HG02588 (cell line): ENCODE results near the gene EVX1.

ENCODE experiments used
- ATAC-seq: cut with Tn5 transposase; IDR thresholded peaks from one replicate; pipeline ENCODE4 v1.9.1; 2021; ENCODE audit warnings: mild to moderate bottlenecking, moderate library complexity; ENCODE audit not compliant: unreplicated experiment

The EVX1 gene

DNA sequence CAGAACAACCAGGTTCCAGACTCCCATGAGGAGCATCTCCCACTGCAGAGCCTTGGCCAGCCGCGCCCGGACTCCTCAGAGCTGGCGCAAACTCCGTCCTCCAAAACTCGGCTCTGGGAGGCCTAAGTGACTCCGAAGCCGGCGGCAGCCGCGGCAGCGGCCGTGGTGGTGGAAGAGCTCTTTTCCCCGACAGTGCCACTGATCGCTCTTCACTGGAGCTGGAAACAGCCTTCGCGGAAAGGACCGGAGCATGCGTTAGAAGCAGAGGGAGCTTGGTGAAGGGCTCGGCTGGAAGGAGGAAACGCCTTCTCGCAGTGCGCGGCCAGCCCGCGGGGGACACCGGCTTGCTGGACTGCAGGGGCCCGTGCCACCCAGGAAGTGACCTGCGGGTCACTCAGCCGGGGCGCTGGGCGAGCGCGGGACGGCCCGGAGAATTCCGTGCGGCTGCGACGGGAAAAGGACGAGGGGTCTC, 37.7 kb upstream of the EVX1 start:
- no peak for ATAC-seq

DNA sequence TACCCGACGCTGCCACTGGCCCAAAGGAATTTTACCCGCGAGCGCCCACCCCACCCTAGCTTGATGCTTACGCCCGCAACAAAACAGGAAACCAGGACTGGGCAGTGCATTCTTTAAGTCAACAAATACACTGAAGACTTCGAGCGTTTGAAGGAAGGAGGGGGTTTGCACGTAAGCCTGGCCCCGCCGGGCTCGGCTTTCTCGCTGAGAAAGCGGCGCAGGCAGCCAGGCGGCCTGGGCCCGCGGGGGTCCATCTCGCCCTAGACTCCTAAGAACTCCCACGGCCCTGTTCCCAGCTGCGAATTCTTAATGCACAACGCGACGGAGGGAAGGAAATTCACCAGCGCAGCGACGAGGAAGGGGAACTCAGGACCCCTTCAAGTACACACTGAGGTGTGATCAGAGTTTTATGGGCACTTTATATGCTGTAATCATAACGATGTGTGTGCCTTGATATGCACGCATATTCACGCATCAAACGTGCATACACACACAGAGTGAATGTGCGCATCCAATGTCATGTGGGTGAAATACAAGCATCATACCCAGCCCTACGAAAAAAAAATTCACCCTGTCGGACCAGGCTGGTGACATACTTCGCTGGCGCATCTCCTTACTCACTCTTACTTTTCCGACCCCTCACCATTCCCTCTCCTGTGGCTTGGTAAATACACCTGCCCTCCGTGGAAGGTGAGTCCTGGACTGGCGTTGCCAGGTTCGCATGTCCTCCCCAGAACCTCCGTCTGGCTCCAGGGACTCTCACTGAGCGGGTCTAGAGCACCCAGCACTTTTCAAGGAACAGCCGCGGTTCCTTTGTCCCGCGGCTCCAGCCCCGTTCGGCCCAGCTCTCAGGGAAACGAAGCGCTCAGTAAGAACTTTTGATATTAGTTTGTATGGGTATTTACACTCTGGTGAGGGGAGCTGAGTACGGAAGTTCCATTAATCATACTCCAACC, 37.0 kb upstream of the EVX1 start:
- no peak for ATAC-seq

DNA sequence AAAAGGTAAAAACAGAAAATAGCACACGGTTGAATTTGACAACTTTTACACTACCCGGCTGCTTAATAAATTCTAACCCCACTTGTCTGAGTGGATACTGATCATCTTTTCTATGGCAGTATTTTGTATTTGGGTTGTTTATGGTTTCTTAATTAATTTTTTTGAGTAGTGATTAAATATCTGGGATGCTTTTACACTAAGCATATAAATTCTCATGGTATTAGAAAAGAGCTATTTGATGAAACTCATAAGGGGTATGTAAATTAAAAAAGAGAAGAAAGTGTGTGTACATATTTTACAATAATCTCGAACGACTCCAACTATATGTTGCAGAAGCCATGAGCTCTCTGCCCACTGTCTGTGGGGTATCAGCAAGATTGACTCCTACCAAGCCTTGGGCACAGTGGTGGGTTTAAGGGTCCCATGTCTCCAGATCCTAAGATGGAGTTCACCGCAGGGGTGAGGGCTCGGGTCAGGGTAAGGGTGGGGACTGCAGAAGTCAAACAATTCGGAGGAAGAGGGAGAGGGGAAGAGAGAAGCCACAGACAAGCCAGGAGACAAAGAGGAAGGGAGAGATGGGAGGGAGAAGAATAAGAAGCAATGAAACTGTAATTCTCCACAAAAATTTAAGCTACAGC, 35.1 kb upstream of the EVX1 start:
- ATAC-seq, result no peak

DNA sequence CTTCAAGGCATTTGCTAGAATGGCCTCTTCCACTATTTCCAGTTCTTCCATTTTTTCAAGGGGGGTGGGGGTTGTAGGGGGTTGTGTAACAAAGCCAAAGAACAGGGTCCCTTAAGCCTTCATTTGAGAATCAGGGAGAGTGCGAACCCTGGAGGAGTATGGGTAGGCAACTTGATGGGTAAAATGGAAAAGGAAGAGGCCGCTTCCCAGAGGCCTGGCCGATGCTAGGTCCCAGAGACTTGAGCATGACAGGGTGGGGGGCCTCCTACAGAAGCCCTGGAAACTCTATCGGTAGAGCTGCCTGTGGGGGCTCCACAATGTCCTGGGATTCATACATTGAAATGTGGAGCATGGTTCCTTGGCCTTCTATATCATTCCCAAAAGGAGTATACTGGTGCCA, 33.6 kb upstream of the EVX1 start:
- ATAC-seq, result no peak

DNA sequence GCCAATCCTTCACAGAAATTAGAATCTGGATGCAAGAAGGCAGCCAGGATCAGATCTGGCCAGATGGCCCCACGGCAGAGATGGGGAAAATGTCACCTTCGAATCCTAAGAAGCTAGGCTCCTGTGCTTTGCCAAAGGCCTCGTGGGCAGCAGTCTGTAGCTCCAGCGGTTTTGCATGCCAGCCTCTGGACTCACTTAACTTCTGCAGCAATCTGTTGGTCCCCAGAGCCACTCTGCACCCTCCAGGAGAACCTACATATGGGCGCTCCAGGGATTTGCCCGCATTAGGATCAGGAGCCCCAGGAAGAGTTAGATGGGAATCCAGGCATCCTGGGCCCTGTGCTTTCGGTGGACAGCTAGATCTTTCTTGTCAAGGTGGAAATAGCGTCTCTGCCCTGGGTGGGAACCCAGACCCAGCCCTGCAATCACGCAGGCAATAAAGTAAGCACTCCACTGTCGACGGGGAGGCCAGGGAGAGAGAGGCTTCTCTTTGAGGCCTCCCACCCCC, 32.6 kb upstream of the EVX1 start:
- ATAC-seq, result no peak

DNA sequence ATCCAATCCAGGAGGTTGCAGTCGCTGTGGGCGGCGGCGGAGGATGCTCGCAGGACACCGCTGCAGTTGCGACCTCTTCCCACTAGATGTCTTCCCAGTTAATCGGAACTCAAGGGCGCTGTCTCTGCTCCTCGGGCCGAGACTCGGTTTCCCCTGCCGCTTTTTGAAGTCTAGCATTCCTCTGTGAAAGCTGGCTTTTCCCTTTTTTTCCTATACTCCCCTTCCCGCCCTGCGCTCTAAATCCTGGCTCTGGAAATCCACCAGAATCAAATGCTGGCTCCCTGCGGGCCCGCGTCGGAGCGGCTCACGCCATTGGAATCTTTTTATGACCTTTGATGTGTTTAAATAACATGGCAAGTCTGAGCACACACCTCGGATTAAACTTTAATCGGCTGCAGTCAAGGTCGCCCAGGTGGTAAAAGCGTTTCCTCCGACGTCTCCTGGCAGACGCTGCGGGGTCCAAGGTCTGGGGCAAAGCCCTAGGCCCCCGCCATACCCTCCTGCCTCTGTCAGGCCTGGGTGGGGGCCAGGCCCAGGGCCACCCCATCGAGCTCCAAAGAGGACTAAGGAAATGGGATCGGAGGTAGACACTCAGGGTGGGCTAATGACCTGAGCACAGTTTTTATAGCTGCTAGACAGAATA, 32.0 kb upstream of the EVX1 start:
- ATAC-seq, result no peak

DNA sequence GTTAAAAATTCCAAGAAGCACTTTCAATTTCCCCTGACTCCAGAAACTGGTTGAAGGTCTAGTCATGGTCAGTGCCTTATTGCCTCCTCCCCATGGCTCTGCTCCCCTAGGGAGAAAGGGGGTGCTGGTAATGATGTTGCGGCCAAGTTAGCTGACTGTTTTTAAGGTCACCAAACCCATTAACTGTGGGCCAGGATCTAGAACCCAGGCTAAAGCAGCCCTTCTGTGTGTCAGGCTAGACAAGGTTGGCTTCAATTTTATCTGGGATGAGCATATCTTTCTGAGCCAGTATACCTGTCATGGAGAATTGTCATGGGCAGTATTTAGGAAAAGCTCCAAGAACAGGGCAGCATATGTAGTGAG, 31.5 kb upstream of the EVX1 start:
- ATAC-seq, result no peak

DNA sequence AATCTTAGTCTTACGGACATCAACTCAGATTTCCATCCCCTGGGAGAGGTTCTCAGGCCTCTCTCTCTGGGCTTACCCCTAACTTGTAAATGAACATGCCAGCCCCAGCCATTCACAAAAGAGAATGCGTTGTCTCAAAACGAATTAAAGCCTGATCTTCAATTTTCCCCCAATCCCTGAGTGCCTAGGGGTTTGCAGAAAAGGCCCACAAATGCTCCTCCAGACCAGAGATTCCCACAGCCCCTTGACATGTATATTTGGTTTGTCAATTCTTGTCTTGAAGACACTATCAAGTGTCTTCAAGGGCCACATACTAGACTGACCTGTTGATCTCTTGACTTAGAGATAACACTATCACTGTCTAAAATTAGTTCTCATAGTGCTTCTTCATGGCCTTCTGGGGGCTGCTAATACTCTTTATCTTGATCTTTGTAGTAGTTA, 30.8 kb upstream of the EVX1 start:
- no peak for ATAC-seq

DNA sequence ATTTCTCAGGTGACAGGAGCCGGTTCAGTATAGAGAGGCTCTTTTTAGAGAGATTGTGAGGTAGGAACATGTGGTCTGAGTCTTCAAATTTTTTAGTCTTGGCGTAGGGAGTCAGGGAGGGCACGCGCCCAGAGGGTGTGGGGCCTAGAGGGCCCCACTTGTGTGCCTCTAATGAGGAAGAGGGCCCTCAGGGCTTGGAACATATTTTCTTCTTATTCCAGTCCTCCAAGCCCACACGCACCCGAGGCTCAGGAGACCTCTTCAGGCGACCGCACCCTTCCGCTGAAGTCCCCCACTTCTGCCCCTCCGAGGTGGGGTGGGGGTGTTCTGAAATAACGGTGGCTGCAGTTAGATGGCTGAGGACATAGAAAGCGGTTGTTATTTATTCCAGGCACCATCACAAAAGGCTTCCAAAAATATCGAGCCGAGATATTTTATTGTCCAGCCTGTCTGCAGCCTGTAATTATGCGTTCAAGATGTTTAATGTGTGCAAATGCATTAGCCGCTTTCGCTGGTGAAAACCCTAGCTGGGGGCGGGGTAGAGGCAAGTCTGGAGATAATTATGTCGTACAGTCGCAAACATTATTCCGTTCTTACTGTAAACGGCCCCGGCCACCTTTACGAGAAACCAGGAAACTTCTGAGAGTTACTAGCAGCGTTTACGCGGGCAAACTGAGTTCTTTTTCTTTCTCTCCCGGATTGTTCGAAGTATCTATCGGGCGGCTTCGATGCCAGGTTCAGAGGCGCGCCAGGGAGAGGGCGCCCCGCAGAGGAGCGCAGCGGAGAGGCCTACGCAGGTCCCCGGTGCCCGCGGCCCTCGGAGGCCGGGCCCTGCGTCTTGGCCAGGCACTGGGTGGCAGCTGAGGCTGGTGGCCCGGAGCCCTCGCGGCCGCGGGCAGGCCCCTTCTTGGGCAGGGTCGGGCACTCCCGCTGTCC, 29.8 kb upstream of the EVX1 start:
- ATAC-seq, result no peak

DNA sequence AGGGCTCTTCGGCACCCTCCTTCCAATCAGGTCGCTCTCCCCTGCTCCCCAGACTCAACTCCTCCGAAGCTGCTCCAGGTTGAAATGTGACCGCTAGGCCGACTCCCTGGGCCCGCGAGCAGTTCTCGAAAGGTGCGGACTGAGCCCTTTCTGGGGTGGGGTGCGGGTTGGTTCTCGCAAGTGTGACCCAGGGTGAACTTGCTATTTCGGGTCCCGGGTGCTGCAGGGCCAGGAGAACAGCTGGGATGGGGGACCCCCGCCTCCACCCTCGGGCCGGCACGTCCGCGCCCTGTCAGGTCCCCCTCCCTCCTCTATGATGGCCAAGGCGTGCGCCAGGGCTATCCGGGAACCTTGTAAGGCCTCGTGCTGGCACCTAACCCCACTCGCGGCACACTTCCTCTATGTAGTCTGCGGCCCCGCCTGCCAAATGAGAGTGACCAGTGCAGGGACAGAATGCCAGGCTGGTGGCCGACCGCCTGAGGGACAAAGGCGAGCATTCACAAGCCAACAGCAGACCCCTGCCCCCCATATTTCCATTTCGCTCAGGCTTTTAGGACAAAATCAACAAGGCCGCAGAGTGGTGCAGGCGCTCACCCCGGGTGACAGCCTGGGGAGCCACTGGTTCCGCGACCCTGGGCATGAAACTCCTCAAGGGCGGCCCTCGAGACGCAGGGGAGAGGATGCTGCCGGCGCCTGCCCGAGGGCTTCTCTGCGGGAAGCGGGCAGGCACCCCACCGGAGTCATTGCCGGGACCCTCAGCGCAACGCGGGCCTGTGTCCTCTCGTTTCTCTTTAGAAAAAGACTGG, 29.0 kb upstream of the EVX1 start:
- no peak for ATAC-seq

DNA sequence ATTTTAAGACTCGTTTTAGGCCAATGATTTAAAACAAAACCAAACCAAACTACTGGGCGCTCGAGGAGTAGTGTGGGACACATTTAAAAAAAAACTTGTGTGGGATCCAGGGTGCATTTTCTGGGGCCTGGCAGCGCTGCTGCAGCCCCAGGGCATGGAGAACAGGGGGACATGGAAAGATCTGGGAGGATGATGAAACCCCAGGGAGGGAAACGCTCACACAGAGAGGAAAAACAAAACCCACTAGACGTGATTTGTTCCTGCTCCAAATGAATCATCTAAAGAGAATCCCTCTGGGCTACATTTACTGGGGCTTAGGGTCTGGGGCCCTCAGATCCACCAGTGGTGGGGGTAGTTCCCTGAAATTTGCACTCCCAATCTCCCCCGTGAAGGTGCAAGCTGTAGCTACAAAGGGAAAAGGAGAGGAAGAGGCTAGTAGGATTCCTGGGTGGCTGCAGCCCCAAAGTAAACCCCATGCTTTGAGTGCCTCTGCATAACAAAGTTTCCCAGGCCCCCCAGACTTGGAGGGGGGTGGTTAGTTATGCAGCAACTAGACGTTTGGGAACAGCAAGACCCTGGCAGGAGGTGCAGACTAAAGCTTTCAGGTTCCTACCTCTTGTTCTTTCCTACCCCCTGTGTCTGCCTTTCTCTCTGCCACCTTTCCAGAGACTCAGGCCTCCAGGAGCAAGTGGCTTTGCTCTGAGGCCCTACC, 28.2 kb upstream of the EVX1 start:
- ATAC-seq, result no peak

DNA sequence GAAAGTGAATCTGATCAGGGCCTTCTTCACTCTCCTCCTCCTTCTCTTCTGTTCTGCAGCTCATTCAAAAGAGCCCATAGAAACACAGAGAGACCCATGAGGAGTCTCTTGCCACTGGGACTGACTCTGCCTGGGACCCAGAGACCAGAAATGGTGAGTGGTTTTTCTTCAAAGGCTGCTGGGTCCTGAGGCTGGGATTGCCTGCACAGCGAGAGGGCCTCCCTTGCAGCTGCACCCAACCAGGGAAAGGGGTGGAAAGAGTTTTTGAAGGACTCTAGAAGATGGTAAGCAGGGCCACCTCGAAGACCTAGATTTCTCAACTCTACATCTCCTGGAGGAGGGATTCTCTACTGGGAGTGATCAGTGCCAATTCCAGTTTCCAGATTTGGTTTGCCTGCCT, 27.2 kb upstream of the EVX1 start:
- no peak for ATAC-seq

DNA sequence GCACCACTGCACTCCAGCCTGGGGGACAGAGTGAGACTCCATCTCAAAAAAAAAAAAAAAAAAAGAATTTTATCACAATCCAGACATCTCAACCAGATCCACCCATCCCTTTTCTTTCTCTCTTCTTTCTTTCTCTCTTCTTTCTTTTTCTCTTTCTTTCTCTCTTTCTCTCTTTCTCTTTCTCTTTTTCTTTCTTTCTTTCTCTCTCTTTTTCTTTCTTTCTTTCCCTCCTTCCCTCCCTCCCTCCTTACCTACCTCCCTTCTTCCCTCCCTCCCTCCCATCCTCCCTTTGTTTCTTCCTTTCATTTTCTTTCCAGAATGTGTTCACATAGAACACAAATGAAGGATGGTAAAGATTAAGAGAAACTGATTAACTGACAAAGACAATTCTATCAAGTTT, 24.7 kb upstream of the EVX1 start:
- ATAC-seq, result no peak

DNA sequence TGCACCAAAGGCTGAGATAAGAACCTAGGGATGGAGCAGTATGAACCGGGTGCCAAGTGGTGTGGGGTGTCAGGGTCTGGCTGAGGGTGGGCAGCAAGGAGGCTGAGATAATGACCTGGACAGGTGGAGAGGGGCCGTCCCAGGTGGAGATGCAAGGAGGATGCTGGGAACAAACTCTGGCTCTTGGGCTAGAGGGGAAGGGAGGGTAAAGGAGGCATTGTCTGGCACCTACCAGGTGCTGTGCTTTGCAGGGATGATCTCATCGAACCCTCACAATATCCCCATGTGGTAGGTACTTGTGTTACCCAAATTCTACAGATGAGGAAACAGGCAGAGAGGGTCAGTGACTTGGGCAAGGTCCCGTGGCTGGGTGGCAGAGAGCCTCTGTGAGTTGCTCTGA, 22.8 kb upstream of the EVX1 start:
- no peak for ATAC-seq

DNA sequence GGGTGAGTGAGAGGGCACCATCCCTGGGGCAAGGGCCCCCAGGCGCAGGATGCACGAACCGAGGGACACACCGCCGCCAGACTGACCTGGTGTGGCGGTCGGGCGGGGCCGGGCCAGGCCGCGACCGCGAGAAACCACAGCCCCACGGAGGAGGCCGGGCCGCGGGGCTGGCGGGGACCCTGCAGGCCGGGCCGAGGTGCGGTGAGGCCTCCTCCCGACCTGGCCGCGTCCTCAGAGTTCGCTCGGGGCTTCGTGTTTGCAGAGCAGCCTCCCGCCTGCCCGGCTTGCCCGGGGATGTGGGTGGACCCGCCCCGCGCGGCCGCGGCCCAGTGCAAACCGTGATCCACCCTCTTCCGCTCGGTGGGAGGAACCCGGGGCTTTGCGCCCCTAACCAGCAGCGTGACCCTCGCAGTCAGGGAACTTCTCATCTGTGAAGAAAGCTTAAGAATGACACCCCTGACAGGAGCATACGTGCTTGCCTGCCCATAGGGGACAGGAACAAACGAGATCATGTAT, 22.1 kb upstream of the EVX1 start:
- no peak for ATAC-seq

DNA sequence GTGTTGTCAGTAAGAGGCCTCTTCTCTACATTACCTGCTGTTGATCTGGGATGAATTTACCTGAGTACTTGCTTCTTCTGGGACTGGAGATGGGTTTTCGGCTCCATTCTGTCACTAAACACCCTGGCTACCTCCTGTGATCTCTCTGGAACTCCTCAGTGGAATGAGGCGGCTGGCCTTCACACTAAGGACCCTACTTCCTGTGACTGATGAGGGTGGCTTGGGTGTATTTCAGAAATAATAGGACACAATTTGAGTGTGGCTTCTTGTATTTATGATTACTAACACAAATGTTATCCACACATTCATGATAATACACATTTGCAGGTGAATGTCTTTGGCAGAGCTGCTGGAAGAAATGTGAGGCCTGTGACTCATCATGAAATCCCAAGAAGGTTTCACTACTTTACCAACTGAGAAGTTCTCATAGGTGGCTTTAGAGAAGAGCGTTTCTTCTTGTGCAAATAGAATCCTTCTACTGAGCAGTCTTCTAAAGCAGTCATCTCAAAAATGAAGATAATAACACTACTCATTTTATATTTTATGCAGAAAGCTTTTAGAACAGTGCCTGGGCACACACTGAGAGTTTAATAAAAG, 21.3 kb upstream of the EVX1 start:
- no peak for ATAC-seq

DNA sequence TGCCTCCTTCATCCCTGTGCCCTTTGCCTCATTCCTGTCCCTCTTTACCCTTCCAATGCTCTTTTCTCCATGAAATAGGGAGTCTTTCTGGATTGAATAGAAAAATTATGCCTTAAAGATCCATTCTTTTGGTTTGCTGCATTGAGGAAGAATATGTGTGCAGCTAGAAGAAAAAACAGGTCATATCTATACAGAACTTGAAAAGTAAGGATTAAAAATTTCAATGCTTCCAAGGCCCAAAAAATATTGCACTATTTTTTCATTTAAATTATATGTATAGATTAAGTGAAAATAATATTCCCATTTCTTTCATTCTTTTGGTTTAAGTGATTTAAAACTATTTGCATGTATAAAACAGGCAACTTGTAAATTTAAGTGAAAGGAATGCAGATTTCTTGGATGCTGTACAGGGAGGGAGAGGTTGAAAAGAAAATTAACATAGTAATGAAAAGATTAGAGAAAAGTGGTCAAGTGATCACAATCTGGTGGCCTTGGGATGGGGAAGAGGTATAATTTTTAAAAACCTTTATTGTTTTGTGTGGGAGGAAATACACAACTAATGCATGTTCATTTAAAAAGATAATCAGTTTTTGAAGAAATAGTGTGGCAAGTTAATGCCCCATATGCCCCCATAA, 18.5 kb upstream of the EVX1 start:
- ATAC-seq, result no peak
